Gastrocnemius medialis (tissue), 4 donors: Measurements from ENCODE around the gene CCDC13.

Experiments used
- POLR2A ChIP-seq, 2 donors: fragments of 450-650 bp; IDR thresholded peaks; one replicate each; pipeline ENCODE4 v1.6.1; 2017; ENCODE audit warnings: antibody characterized with exemption in 2 of 2, mild to moderate bottlenecking in 2 of 2, moderate library complexity in 2 of 2
- TF ChIP-seq, protein P1 (sequence below), 5 experiments: fragments of 450-650 bp in 3 of 5; fragments of 200-600 bp in 2 of 5; sonication (generic) in 2 of 5; IDR thresholded peaks in 4 of 5; conservative IDR thresholded peaks in 1 of 5; 1 replicate in 4 of 5; 2 replicates in 1 of 5; pipeline ENCODE4 v1.5.1; 2016 to 2019; ENCODE audit warnings: antibody characterized with exemption in 5 of 5, mild to moderate bottlenecking in 3 of 5, moderate library complexity in 3 of 5

DNA sequence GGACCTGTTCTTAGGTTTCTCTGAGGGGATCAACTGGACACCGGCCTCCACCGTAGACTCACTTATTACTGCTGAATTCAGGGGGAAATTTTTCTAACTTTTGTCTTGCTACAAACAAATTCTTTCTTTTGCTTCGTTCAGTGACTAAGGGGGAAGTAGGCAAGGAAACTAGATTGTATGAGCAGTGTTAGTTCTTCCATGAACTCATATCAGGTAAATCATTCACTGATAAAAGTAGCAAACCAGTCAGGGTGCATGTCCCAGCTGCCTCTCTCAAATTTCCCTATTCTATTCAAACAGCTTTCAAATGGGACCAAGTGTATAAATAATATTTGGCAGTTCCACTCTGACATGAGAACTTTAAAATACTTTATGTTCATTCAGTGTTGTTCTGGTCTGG is 7.3 kb upstream of the CCDC13 start:
- TF ChIP-seq, protein P1, sequence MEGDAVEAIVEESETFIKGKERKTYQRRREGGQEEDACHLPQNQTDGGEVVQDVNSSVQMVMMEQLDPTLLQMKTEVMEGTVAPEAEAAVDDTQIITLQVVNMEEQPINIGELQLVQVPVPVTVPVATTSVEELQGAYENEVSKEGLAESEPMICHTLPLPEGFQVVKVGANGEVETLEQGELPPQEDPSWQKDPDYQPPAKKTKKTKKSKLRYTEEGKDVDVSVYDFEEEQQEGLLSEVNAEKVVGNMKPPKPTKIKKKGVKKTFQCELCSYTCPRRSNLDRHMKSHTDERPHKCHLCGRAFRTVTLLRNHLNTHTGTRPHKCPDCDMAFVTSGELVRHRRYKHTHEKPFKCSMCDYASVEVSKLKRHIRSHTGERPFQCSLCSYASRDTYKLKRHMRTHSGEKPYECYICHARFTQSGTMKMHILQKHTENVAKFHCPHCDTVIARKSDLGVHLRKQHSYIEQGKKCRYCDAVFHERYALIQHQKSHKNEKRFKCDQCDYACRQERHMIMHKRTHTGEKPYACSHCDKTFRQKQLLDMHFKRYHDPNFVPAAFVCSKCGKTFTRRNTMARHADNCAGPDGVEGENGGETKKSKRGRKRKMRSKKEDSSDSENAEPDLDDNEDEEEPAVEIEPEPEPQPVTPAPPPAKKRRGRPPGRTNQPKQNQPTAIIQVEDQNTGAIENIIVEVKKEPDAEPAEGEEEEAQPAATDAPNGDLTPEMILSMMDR (IDR thresholded peaks at IDR 0.05 in 4 of 5, conservative IDR thresholded peaks at IDR 0.05 in 1 of 5): no peak
- TF ChIP-seq POLR2A (IDR thresholded peaks at IDR 0.05): no peak
